Activated naive CD8-positive, alpha-beta T cell treated with anti-CD3 and anti-CD28 coated beads, Interleukin-2, amount 10 ng/mL, durations not matched to agents 7 days and 5 days (primary cell): ENCODE measurements around the gene VSTM2B. TPM values are rescaled to one million over a fixed set of nuclear protein-coding genes. Genes with fewer than 3 reads are reported as not detected.
"Not testable (repeated sequence)": the region's sequence is repeated elsewhere in the genome, so short reads cannot be mapped to it uniquely, and the experiment has no call there.

Source experiments
- ATAC-seq: fragments of 150-1000 bp; cut with Tn5 transposase; one replicate; pipeline ENCODE4 v1.10.0; 2021; ENCODE audit warnings: low read depth, moderate library complexity
- POLR2A ChIA-PET: fragments of 350-600 bp; sonication (Branson Sonifier 250); formaldehyde crosslinking; loops from one replicate; lab custom pipeline; 2021; ENCODE audit warnings: antibody characterized with exemption; lab: Charles Lee
- DNase-seq: peaks from one replicate; pipeline ENCODE4 v3.0.0; 2021
- H3K27ac Mint-ChIP-seq: one replicate; pipeline ENCODE4 v1.8.0; 2022; ENCODE audit warnings: mild to moderate bottlenecking, mixed read lengths
- H3K27me3 Mint-ChIP-seq: one replicate; pipeline ENCODE4 v1.8.0; 2022; ENCODE audit warnings: mild to moderate bottlenecking, moderate library complexity, mixed read lengths
- H3K36me3 Mint-ChIP-seq: one replicate; pipeline ENCODE4 v1.8.0; 2021; ENCODE audit warnings: mild to moderate bottlenecking, mixed read lengths
- H3K4me1 Mint-ChIP-seq: one replicate; pipeline ENCODE4 v1.8.0; 2021; ENCODE audit warnings: mixed read lengths
- H3K4me3 Mint-ChIP-seq: one replicate; pipeline ENCODE4 v1.8.0; 2022; ENCODE audit warnings: mild to moderate bottlenecking, moderate library complexity, mixed read lengths
- H3K9me3 Mint-ChIP-seq: one replicate; pipeline ENCODE4 v1.8.0; 2021; ENCODE audit warnings: mixed read lengths
- total RNA-seq, 2 experiments: library from RNA; stranded (reverse); gene quantifications; one replicate each; pipeline ENCODE4 v1.2.3, GENCODE V29; 2021

VSTM2B gene
- total RNA-seq, 2 experiments from 2014 or later, result not detected

- ATAC-seq (no peak), DNase-seq (no peak)
- POLR2A ChIA-PET, result no interaction called here
- Mint-ChIP-seq H3K4me3 (no peak overlapping the region), H3K36me3 (no peaks in the 10 kb centered on the region), H3K27me3 (peaks cover 16% of the 10 kb centered on the region), H3K9me3 (peaks cover 16% of the 10 kb centered on the region), H3K4me1 (no peaks in the 10 kb centered on the region), H3K27ac (no peak overlapping the region)
Measured at GRCh38 chr19:29554149-29554548, 28.4 kb downstream of the VSTM2B start.

GRCh38 chr19:29559110-29559509, 33.3 kb downstream of the VSTM2B start:
- Mint-ChIP-seq H3K9me3 (peaks cover 14% of the 10 kb centered on the region), H3K27me3 (peaks cover 17% of the 10 kb centered on the region)
- DNase-seq, H3K4me3 Mint-ChIP-seq, H3K4me1 Mint-ChIP-seq, H3K36me3 Mint-ChIP-seq, POLR2A ChIA-PET, ATAC-seq, H3K27ac Mint-ChIP-seq: not testable (repeated sequence)

- Mint-ChIP-seq H3K27me3 (peaks cover 18% of the 10 kb centered on the region), H3K36me3 (no peaks in the 10 kb centered on the region), H3K9me3 (peaks cover 10% of the 10 kb centered on the region), H3K4me3 (no peak overlapping the region), H3K27ac (no peak overlapping the region), H3K4me1 (no peaks in the 10 kb centered on the region)
- DNase-seq, result no peak
- POLR2A ChIA-PET, result no interaction called here
- ATAC-seq, result no peak
Measured at GRCh38 chr19:29559743-29560142, 33.9 kb downstream of the VSTM2B start.

GRCh38 chr19:29560313-29561075, 34.7 kb downstream of the VSTM2B start:
- DNase-seq (no peak), ATAC-seq (no peak)
- no peak overlapping the region for H3K4me3 Mint-ChIP-seq
- peaks cover 16% of the 10 kb centered on the region for H3K27me3 Mint-ChIP-seq
- no peak overlapping the region for H3K27ac Mint-ChIP-seq
- no peaks in the 10 kb centered on the region for H3K36me3 Mint-ChIP-seq
- H3K9me3 Mint-ChIP-seq, result peaks cover 8% of the 10 kb centered on the region
- no peaks in the 10 kb centered on the region for H3K4me1 Mint-ChIP-seq
- POLR2A ChIA-PET, result no interaction called here

GRCh38 chr19:29561601-29562000, 35.8 kb downstream of the VSTM2B start:
- H3K9me3 Mint-ChIP-seq, result peaks cover 7% of the 10 kb centered on the region

GRCh38 chr19:29562299-29563297, 36.8 kb downstream of the VSTM2B start:
- H3K9me3 Mint-ChIP-seq, result peaks cover 7% of the 10 kb centered on the region
- no peak overlapping the region for H3K27ac Mint-ChIP-seq
- POLR2A ChIA-PET, result no interaction called here
- H3K36me3 Mint-ChIP-seq, result no peaks in the 10 kb centered on the region
- H3K27me3 Mint-ChIP-seq, result peaks cover 13% of the 10 kb centered on the region
- H3K4me3 Mint-ChIP-seq, result no peak overlapping the region
- no peaks in the 10 kb centered on the region for H3K4me1 Mint-ChIP-seq
- ATAC-seq (no peak), DNase-seq (no peak)

More at GRCh38 chr19:29561601-29562000, 35.8 kb downstream of the VSTM2B start:
- H3K36me3 Mint-ChIP-seq, result no peaks in the 10 kb centered on the region
- DNase-seq (no peak), ATAC-seq (no peak)
- H3K4me3 Mint-ChIP-seq, result no peak overlapping the region
- POLR2A ChIA-PET, result no interaction called here
- H3K27me3 Mint-ChIP-seq, result peaks cover 13% of the 10 kb centered on the region
- no peaks in the 10 kb centered on the region for H3K4me1 Mint-ChIP-seq
- no peak overlapping the region for H3K27ac Mint-ChIP-seq

- ATAC-seq (no peak), DNase-seq (no peak)
- Mint-ChIP-seq H3K36me3 (no peaks in the 10 kb centered on the region), H3K4me3 (no peak overlapping the region), H3K27ac (no peak overlapping the region), H3K27me3 (peaks cover 18% of the 10 kb centered on the region), H3K9me3 (peaks cover 4% of the 10 kb centered on the region), H3K4me1 (no peaks in the 10 kb centered on the region)
- POLR2A ChIA-PET, result no interaction called here
Measured at GRCh38 chr19:29563486-29564101, 37.8 kb downstream of the VSTM2B start.

GRCh38 chr19:29564574-29565005, 38.8 kb downstream of the VSTM2B start:
- Mint-ChIP-seq H3K27ac (no peak overlapping the region), H3K4me3 (no peak overlapping the region), H3K4me1 (no peaks in the 10 kb centered on the region), H3K9me3 (no peaks in the 10 kb centered on the region), H3K27me3 (peaks cover 21% of the 10 kb centered on the region), H3K36me3 (no peaks in the 10 kb centered on the region)
- ATAC-seq (no peak), DNase-seq (no peak)
- POLR2A ChIA-PET, result no interaction called here

GRCh38 chr19:29565171-29565570, 39.4 kb downstream of the VSTM2B start:
- DNase-seq (no peak), ATAC-seq (no peak)
- peaks cover 23% of the 10 kb centered on the region for H3K27me3 Mint-ChIP-seq
- no peak overlapping the region for H3K4me3 Mint-ChIP-seq
- no peaks in the 10 kb centered on the region for H3K9me3 Mint-ChIP-seq
- no peaks in the 10 kb centered on the region for H3K4me1 Mint-ChIP-seq
- no peak overlapping the region for H3K27ac Mint-ChIP-seq
- H3K36me3 Mint-ChIP-seq, result no peaks in the 10 kb centered on the region
- POLR2A ChIA-PET, result no interaction called here

GRCh38 chr19:29566496-29567054, 40.8 kb downstream of the VSTM2B start:
- H3K36me3 Mint-ChIP-seq, result no peaks in the 10 kb centered on the region
- DNase-seq, result no peak
- no peak overlapping the region for H3K4me3 Mint-ChIP-seq
- H3K4me1 Mint-ChIP-seq, result no peaks in the 10 kb centered on the region
- H3K27ac Mint-ChIP-seq, result no peak overlapping the region
- ATAC-seq, result no peak
- POLR2A ChIA-PET, result no interaction called here
- H3K27me3 Mint-ChIP-seq, result peaks cover 35% of the 10 kb centered on the region
- no peaks in the 10 kb centered on the region for H3K9me3 Mint-ChIP-seq

GRCh38 chr19:29567366-29567915, 41.6 kb downstream of the VSTM2B start:
- ATAC-seq (no peak), DNase-seq (no peak)
- Mint-ChIP-seq H3K4me3 (no peak overlapping the region), H3K27ac (no peak overlapping the region), H3K4me1 (no peaks in the 10 kb centered on the region), H3K36me3 (no peaks in the 10 kb centered on the region), H3K9me3 (no peaks in the 10 kb centered on the region), H3K27me3 (peaks cover 41% of the 10 kb centered on the region)
- POLR2A ChIA-PET, result no interaction called here

GRCh38 chr19:29568036-29569025, 42.5 kb downstream of the VSTM2B start:
- no peak for DNase-seq

More at GRCh38 chr19:29568036-29569025, 42.5 kb downstream of the VSTM2B start:
- ATAC-seq, result no peak
- H3K9me3 Mint-ChIP-seq, result no peaks in the 10 kb centered on the region
- peaks cover 43% of the 10 kb centered on the region for H3K27me3 Mint-ChIP-seq
- no peaks in the 10 kb centered on the region for H3K4me1 Mint-ChIP-seq
- H3K4me3 Mint-ChIP-seq, result no peak overlapping the region
- H3K27ac Mint-ChIP-seq, result no peak overlapping the region
- POLR2A ChIA-PET, result no interaction called here
- no peaks in the 10 kb centered on the region for H3K36me3 Mint-ChIP-seq
